NCI-H2196 (cell line): ENCODE measurements around the gene OR1L6.

ENCODE experiments used
- DNase-seq: peaks from one replicate; lab custom pipeline; 2025; ENCODE audit not compliant: unreplicated experiment; lab: John Stamatoyannopoulos, UW

The OR1L6 gene

GRCh38 chr9:122742003-122742402, at the start of gene OR1L6:
OR1L6 (plus strand) TSS chr9:122742303; CDS start chr9:122749848, 7,545 bp downstream.
- DNase-seq: no peak

- DNase-seq: no peak
Observed at GRCh38 chr9:122695696-122696095, 46.4 kb upstream of the OR1L6 start.

DNA sequence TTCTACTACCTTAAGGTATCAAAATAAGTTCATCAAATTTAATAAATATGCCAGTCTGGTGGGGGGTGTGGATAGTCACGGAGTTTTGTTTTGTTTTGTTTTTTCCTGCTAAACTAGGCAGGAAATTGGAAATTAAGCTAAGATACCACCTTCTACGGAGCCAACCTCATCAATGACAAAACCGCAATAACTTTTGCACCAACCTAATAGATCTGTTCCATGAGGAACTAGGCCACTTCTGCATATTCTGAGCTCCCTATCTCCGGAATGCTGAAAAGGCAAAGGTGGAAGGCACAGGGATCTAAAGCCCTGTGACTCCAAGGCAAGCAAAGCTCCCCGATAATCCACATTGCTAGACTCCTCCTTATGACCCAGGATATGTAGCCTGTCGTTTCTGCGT, 24.1 kb upstream of the OR1L6 start:
- DNase-seq: no peak

GRCh38 chr9:122719218-122719617, 22.9 kb upstream of the OR1L6 start:
- DNase-seq: no peak

DNA sequence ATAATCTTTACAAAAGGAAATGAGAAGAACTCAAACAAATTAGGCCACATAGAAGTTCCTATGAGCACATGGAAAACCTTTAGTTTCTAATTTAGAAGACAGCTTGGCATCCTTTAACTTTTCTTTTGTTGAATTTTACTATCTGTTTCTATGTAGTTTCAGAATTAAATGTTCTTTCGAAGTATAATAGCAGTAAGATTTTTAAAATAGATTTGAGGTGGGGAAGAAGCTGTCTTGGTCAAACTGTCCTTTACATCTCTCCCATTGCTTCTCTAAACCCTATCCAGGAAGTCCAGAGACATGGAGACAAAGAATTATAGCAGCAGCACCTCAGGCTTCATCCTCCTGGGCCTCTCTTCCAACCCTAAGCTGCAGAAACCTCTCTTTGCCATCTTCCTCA, 18.4 kb upstream of the OR1L6 start, which contains the start of gene OR1L4:
Gene OR1L4, plus strand, starts transcription at position 301 of the 400 bp plus-strand sequence. Its CDS starts 0 bp downstream, at position 301.
- no peak for DNase-seq

- no peak for DNase-seq
Observed at GRCh38 chr9:122754825-122755224, 12.7 kb downstream of the OR1L6 start.

DNA sequence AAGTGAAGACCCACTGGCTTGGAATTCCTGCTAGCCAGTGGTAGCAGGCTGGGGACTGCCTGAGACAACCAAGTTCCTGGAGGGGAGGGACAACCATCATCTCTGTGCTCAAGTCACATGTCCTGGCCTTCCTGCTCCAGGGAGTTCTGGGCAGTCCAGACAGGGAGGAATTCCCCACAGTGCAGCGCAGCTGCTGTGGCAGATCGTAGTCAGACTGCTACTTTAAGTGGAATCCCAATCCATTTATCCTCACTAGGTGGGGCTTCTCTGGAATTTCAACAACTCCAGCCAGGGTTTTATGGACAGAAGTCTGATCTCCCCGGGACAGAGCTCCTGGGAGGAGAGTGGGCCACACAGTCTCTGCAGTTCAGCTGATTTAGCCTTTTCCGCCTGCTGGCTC, 25.7 kb downstream of the OR1L6 start:
- no peak for DNase-seq

- DNase-seq: no peak
Observed at GRCh38 chr9:122777052-122777451, 34.9 kb downstream of the OR1L6 start.

GRCh38 chr9:122777935-122778627, 36.0 kb downstream of the OR1L6 start:
- no peak for DNase-seq

DNA sequence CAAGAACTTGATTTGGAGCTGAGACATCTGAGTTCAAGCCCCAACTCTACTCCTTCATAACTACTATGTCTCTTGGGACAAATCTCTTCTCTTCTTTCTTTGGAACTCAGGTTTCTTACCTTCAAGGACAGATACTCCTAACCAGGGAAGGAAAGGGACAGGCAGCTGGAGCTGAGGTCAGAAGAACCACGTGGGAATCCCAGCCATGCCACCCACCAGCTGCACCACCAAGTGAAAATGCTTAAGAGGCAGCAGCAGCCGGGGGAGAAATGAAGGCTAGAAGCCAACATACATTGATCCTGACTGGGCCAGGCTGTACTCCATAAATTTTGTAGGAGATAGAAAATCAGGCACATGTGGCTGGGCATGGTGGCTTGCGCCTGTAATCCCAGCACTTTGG, 37.1 kb downstream of the OR1L6 start:
- no peak for DNase-seq

- no peak for DNase-seq
Observed at GRCh38 chr9:122780026-122780425, 37.9 kb downstream of the OR1L6 start.

GRCh38 chr9:122781671-122782070, 39.6 kb downstream of the OR1L6 start:
- DNase-seq: no peak

GRCh38 chr9:122785269-122785668, 43.2 kb downstream of the OR1L6 start:
- DNase-seq: no peak

DNA sequence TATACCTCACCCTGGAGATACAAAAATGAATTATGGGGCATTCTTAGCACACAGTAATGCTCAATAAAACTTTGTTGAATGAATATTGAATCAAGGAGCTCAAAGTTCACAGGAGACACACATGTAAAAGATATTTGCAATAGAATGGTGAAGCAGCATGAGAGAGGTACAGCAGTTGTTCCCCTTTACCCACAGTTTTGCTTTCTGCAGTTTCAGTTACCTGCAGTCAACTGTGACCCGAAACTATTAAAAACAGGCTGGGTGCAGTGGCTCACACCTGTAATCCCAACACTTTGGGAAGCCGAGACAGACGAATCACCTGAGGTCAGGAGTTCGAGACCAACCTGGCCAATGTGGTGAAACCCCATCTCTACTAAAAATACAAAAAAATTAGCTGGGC, 44.2 kb downstream of the OR1L6 start:
- no peak for DNase-seq

- DNase-seq: no peak
Observed at GRCh38 chr9:122788831-122789230, 46.7 kb downstream of the OR1L6 start, which contains the start of gene OR5C1. OR5C1 (plus strand) TSS chr9:122788933; CDS start chr9:122788933, 0 bp downstream.

- no peak for DNase-seq
Observed at GRCh38 chr9:122789256-122790046, 47.3 kb downstream of the OR1L6 start.

DNA sequence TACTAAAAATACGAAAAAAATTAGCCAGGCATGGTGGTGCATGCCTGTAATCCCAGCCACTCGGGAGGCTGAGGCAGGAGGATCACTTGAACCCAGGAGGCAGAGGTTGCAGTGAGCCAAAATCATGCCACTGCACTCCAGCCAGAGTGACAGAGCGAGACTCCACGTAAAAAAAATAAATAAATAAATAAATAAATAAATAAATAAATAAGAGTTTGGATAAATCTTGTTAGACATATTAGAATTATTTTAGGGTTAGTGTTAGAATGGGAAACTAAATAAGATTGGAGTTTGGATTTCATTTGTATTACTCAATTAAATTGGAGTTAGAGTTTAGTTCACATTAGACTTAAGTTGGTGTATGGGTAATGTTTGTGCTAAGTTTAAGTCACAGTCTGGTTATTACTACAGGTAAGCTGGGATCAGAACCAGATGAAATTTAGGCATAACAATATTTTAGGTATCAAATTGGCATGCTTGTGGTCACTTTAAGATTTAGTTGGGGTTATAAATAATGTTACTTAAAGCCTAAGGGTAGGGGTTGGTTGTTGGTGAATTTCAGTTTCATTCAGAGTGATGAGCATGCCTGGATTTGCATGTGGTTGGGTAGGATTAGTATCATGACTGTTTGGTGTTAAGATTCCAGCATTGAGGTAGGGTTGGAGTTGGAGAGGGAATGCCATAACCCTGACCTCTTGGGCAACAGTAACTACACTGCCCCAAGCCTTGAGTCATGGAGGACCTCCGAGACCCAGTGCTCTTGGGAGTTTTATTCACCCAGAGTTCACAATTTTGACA, 50.0 kb downstream of the OR1L6 start:
- no peak for DNase-seq

DNA sequence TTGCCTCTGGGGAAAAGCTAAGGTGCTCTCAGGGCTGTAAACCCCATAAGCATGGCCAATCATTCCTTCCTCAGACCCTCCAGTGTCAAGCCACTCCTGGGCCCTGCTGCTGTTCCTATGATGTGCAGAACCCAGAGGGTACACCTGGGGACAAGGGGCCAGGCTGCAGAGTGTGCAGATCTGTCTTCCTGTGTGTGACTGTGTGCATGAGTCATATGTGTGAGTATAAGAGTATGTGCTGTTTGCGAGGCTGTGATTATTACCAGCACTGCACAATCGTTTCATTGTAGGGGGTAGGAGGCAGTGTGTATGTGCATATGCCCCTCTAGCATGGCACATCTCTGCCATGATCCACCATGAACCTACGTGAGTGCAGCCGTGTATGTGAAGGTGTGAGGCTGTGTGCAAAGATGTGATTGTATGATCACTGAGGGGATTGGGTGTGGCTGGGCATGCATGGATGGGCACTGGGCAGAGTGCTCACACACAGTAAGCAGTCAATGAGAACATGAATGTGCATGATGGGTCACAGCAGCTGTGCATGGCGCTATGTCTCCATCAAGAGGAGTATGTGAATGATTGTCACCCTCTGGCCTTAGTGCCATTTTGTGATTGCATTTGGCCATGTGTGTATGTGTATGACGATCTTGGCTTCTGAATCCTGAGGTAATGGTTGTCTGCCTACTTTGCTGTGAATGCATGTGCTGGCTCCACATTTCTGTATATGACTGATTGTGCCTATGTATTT, 55.4 kb downstream of the OR1L6 start:
- DNase-seq: no peak
